DMS153 treated with DMSO at 0.1 percent for 48 hours (cell line): ENCODE results near the gene PRAME.
"Not testable (repeated sequence)": the region's sequence is repeated elsewhere in the genome, so short reads cannot be mapped to it uniquely, and the experiment has no call there.

Source experiments
- DNase-seq: peaks from one replicate; lab custom pipeline; 2025; ENCODE audit not compliant: unreplicated experiment; lab: John Stamatoyannopoulos, UW

Gene PRAME

GRCh38 chr22:22558972-22559603 lies at the start of gene PRAME:
Gene PRAME, minus strand, starts transcription at chr22:22559265. Its CDS starts 2,433 bp downstream, at chr22:22556832.
- peak; percentile 92 for DNase-seq

- not testable (repeated sequence) for DNase-seq
Measured at GRCh38 chr22:22608022-22608421, 49.0 kb upstream of the PRAME start.

- no peak for DNase-seq
Measured at GRCh38 chr22:22605074-22605404, 46.0 kb upstream of the PRAME start.

GRCh38 chr22:22604326-22605073 lies 45.4 kb upstream of the PRAME start:
- DNase-seq: no peak

GRCh38 chr22:22603470-22603947 lies 44.4 kb upstream of the PRAME start:
- DNase-seq: no peak

GRCh38 chr22:22600531-22601261 lies 41.6 kb upstream of the PRAME start:
- DNase-seq: no peak

DNA sequence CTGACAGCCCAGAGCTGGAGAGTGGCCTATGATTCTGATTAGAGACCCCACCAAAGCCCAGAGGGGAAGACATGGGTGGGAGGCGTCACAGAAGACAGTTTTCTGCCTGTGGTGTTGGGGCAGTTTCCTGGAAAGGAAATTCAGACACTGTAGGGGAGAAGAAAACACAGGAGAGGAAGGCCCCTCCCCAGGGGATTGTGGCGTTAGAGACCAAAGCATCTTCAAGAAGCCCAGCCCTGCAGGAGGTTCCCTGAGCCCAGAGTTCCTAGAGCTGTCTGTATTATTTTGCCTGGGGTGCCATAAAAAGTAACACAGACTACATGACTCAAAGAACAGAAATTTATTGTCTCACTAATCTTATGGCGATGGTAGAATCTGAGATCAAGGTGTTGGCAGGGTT lies 40.2 kb upstream of the PRAME start:
- DNase-seq: no peak

GRCh38 chr22:22598144-22598543 lies 39.1 kb upstream of the PRAME start:
- no peak for DNase-seq

- no peak for DNase-seq
Measured at GRCh38 chr22:22595001-22595835, 36.2 kb upstream of the PRAME start.

DNA sequence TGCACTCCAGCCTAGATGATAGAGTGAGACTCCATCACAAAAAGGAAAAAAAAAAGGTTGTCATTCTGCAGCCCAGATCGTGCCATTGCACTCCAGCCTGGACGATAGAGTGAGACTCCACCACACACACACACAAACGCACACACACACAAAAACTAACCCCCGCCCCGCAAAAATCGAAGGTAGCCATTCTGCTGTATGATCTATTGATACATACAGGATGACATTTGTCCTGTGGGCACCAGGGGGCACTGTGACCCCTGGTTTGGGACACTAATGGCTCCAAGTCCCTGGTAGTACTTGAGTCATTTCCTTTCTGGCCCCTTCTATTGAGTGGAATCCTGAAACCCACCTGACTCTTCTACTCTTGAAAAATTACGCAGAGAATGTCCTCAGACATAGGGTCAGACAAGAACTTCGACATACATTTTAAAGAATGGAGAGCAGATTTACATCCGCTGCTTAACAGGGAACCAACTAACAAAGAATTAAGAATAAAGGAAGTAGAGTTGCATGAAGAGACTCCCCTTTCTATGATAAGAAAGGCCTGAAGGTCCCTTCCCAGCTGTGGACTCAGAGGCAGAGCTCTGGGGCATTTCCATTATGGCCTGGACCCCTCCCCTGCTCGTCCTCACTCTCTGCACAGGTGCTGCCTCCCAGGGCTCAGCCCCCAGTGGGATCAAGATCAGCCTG lies 35.0 kb upstream of the PRAME start:
- DNase-seq: peak; percentile 8

- DNase-seq: no peak
Measured at GRCh38 chr22:22593250-22593649, 34.2 kb upstream of the PRAME start.

GRCh38 chr22:22591348-22592299 lies 32.6 kb upstream of the PRAME start:
- DNase-seq: no peak

- no peak for DNase-seq
Measured at GRCh38 chr22:22590136-22590891, 31.2 kb upstream of the PRAME start.

- no peak for DNase-seq
Measured at GRCh38 chr22:22588485-22589164, 29.6 kb upstream of the PRAME start.

DNA sequence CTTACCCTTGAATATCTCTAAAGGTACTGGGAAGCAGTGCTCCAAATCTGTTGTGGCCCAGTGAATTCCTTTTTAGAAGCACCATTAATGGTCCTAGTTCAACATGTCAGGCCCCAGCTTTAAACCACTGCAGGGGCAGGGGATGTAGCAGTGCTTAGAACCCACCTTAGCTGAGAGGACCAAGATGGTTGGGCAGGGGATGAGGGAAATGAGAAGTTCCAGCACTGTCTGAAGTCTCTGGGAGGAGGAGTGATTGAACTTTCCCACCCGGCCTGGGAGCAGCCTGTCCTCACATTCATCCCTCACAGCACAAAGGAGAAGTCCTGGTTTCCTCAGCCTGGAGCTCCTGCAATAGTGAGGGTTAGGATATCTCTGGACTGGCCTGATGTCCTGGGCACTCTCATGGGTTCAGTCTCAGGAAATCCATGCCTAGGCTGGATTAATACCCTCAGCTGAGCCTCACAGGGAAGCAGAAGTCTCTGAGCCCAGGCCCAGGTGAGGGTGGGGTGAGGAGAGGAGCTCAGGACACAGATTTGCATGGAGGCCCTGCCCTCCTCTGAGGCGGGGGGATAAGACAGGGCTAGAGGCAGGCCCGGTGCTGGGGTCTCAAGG lies 28.6 kb upstream of the PRAME start:
- DNase-seq: no peak

GRCh38 chr22:22584722-22585121 lies 25.7 kb upstream of the PRAME start:
- DNase-seq: no peak

GRCh38 chr22:22583030-22583429 lies 24.0 kb upstream of the PRAME start:
- DNase-seq: no peak

DNA sequence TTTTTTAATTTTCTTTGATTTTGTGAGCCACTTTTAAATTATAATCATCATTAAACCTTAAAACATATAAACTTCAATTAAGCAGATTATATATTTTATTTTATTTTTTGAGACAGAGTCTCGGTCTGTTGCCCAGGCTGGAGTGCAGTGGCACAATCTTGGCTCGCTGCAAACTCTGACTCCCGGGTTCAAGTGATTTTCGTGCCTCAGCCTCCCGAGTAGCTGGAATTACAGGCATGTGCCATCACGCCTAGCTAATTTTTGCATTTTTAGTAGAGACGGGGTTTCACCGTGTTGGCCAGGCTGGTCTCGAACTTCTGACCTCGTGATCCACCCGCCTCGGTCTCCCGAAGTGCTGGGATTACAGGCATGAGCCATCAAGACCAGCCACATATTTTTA lies 22.5 kb upstream of the PRAME start:
- DNase-seq: not testable (repeated sequence)
